GM19193 (cell line): ENCODE results near the gene TMEM207.

Experiments used
- POLR2A ChIP-seq: IDR thresholded peaks from 4 replicates; pipeline ENCODE4 v1.6.1; 2011; ENCODE audit not compliant: insufficient read depth, insufficient read length; ENCODE audit errors: extremely low read depth

TMEM207 gene

DNA sequence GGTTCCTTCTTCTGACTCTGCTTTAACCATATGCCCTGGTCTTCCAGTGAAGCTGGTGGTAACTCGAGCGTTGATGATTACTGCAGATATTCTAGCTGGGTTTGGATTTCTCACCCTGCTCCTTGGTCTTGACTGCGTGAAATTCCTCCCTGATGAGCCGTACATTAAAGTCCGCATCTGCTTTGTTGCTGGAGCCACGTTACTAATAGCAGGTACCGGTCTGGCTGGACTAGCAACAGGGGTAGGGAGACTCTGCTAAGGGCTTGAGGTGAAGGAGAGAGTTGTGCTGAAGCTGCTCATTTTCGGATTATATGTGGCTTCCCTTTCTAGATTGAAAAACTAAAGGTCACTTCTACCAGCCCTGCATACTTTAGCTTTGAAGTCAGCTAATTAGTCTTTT is 45.0 kb downstream of the TMEM207 start:
- TF ChIP-seq POLR2A: no peak

DNA sequence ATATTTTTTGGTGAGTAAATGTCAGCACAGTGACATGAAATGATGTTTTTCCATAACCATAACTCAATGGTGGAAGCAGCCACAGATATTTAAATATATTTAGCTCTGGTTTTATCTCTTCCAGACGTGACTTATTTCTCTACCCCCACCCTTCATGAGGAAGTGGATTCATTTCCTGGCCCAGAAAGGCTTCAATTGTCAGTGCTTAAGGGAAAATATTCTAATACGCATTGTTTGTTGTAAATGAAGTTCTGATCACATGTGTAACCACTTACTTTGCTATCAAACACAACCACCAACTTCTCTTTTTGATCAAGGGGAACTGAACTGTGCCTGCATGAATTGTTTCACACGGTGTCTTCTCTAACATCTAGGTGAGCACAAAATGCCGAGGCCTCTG is 47.7 kb downstream of the TMEM207 start:
- TF ChIP-seq POLR2A: no peak

DNA sequence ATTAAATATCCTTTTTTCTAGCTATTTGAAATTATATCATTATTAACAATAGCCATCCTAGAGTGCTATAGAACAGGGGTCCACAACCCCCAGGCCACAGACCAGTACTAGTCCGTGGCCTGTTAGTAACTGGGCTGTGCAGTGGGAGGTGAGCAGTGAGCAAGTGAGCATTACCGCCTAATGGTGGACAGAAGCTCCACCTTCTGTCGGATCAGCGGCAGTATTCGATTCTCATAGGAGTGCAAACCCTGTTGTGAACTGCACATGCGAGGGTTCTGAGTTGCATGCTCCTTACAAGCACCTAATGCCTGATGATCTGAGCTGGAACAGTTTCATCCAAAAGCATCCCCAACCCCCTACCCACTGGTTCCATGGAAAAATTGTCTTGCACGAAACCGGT is 50.0 kb downstream of the TMEM207 start:
- no peak for TF ChIP-seq POLR2A

- no peak for TF ChIP-seq POLR2A
These were observed 51.8 kb downstream of the TMEM207 start for GRCh38 chr3:190397889-190398288.

- no peak for TF ChIP-seq POLR2A
These were observed 53.7 kb downstream of the TMEM207 start for GRCh38 chr3:190396001-190396400.

DNA sequence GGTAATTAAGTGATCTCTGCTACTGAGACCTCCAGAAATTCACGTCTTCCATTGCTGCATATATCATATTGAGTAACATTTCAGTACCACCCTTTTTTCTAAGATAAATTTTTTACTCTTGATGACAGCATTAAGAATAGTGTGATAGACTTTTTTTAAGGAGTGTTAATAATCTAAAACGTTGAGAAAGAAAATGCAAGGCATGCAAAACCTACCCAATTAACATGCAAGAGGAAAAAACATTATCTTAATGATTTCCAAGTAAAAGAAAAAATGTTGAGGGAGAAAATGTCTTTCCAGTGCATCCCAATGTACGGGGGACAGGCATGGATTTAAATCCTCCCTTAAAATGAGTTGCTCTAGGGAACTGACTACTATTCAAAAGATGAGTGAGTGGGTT is 61.0 kb downstream of the TMEM207 start:
- no peak for TF ChIP-seq POLR2A

DNA sequence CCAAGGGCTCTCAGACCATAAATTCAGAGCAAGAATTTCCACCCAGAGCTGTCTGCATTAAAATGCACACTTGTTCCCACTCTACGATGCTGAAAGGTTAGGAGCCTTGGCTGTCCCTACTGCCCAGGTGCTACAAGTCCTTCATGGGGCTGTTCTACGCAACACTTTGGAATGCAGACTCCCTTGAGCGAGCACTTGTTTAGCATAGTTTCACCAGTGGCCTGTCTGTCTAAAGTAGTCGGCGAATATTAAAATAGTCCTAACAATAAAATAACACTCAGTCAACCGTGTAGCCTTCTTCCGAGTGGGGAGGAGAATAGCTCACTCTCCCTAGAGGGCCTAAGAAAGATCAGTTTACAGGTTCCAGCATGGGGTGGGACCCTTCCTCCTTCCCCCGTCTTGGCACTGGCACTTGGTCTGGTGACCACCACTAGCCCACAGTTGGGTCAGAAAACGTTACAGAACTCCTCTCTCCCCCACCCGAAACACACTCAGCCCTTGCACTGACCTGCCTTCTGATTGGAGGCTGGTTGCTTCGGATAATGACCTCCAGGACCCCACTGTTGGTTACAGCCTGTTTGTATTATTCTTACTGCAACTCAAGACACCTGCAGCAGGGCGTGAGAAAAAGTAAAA is 62.0 kb downstream of the TMEM207 start, which contains the start of gene CLDN16:
Gene CLDN16, plus strand, starts transcription at position 586 of the 636 bp plus-strand sequence. CDS start 167 bp downstream, outside the sequence.
- TF ChIP-seq POLR2A: no peak

- no peak for TF ChIP-seq POLR2A
These were observed 63.7 kb downstream of the TMEM207 start for GRCh38 chr3:190385731-190386688.

GRCh38 chr3:190384309-190384756 is 65.4 kb downstream of the TMEM207 start:
- TF ChIP-seq POLR2A: no peak

GRCh38 chr3:190382082-190382481 is 67.6 kb downstream of the TMEM207 start:
- no peak for TF ChIP-seq POLR2A

DNA sequence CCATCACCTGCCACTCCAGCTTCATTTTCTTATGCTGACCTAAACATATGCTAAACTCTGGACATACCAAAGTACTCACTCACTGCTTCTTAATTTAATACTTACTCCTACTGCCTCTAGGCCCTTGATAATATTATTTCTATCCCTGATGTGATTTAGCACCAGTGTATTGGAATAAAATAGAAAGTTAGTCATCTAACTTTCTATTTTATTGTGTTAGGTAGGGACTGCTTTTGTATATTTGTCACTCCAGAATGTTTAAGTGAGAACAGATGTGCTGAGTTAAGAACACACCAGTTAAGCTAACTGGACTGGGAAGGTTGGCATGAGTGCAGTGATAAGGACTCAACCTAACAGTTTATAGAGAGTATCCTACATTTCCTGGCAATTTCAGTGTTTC is 68.3 kb downstream of the TMEM207 start:
- no peak for TF ChIP-seq POLR2A

- TF ChIP-seq POLR2A: no peak
These were observed 69.5 kb downstream of the TMEM207 start for GRCh38 chr3:190380184-190380583.
